HG02798 (cell line): ENCODE data around the gene TIMM10.

Experiments used
- ATAC-seq: cut with Tn5 transposase; IDR thresholded peaks from one replicate; pipeline ENCODE4 v1.9.1; 2021; ENCODE audit warnings: mild to moderate bottlenecking; ENCODE audit not compliant: unreplicated experiment, poor library complexity

Gene TIMM10

DNA sequence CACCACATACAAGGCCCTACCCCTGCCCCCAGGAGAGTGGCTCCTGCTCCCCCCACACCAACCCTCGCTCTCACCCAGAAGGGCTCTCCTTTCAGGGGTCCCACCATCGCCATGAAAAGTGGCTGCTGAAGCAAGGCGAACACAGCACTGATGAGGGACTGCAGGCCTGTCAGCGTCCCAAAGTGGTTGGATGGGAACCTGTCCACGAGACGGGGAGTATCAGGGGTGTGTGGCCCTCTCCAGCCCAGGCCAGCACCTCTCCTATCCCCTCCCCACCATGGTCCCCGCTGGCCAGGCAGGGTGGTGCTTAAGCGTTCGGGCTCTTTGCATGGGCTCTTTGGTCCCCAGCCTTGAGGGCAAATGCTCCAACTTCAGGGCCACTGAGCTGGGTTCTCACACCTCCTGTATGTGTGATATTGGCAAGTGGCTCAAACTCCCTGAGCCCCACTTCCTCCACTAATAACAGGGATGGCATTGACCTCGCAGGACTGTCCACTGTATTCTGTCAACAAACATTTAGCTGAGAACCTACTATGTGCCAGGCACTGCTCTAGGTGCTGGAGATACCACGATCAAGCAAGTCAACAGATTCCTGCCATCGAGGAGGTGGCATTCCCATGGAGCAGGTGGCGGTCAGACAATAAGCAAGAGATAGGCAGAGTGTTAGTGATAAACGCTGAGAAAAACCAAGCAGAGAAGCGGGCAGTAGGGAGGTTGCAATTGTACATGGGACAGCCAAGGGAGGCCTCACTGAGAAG lies 43.4 kb downstream of the TIMM10 start:
- no peak for ATAC-seq

DNA sequence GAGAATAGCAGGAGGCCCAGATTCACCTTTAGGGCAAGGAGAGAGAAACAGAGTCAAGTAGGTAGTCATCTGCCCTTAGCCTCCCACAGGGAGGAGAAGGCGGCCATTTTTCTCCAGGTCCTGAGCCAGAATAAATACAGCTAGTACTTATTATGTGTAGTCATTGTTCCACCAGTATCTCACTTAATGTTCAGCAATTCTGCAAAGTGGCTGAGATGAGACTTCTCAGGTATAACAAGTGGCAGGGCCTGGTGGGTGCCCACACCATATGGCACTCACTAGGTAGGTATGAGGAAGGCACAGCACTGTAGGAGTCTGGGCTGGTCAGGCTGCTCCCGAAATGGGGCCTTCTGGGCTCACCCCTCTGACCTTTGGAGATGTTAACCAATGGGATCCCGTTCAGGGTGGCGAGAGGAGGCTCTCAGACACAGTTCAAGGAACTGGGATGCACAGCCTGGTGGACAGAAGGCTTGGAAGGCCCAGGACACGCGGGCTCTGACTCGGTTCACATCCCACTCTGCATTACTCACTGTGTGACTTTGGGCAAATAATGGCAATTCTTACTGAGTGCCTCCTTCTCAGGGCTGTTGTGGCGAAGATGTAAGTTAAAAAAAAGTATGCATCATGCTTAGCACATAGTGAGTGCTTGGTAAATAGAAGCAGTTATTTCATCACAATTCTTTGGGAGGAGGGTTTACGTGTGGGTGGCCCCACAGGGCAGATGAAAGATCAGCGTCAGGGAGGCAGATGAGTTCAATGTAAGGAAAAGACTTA lies 45.1 kb downstream of the TIMM10 start:
- ATAC-seq: no peak

DNA sequence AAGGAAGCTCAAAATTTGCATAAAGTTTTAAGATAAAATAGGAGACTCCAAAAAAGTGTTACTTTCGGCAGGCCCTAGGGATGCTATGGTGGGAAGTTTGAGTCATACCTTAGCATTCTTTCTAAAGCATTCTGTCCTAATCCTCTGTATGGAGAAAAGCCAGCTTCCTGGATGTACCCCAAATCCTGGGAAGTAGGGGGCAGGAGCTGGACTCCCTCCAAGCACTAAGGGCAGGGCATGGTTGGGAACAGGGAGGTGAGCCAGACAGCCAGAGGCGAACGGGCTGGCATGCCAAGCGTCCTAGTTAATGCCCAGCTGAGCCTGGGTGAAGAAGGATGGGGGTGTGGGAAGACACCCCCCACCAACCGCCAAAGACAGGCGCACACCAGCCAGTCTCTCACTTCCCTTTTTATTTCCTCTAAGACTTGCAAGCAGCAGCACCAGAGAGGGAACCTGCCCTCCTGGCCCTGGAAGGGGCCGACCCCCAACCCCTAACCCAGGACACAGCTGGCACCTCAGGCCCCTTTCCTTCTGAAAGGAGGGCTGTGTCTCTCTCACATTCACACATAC lies 46.3 kb downstream of the TIMM10 start:
- ATAC-seq: peak; percentile 52

DNA sequence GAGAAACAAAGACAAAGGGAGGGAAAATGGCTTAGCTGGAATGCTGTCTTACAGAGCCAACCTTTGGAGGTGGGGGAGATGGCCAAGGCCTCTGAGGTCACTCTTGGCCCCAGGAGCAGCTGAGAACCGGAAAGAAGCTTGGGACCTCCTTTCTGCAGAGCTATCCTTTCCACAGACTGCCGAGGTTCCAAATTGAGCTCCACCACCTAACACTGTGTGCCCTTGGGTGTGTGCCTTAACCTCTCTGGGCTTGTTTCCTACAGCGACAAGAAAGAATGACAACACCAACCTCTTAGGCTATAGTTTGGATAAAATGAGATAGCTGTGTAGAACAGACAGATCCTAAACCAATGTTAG lies 47.0 kb downstream of the TIMM10 start:
- no peak for ATAC-seq

DNA sequence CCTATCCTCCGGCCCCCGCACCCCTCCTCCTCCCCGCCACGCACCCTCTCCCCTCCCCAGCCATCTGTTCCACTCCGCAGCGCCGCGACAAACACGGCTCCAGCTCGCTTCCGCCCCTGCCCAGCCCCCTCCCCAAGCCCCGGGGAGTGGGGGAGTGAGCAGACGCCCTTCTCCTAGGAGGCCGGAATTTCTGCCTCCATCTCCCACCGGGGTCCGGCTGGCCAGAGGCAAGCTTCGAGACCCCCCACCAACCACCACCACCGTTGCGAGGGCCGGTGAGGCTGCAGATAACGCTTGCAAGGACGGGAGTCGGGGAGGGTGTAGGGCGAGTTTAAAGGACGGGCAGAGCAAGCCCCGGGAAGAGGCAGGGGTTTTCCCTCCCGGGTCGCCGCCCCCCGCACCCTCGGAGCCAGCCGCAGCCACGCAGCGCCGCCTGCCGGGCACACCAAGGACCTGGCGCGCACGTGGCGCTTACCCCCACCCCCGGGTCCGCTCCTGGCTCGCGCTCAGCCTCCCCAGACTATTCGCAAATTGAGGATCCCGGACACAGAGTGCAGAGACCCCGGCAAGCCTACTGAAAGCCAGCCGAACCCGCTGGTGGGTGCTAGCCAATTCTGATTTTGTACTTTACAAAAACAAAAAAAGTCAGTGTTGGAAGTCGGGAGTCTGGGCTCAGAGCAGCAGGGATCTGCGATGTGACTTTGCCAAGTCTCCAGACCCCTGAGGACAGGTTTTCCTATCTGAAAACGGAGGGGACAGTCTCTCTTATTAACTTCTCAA lies 47.6 kb downstream of the TIMM10 start:
- peak; percentile 35 for ATAC-seq

DNA sequence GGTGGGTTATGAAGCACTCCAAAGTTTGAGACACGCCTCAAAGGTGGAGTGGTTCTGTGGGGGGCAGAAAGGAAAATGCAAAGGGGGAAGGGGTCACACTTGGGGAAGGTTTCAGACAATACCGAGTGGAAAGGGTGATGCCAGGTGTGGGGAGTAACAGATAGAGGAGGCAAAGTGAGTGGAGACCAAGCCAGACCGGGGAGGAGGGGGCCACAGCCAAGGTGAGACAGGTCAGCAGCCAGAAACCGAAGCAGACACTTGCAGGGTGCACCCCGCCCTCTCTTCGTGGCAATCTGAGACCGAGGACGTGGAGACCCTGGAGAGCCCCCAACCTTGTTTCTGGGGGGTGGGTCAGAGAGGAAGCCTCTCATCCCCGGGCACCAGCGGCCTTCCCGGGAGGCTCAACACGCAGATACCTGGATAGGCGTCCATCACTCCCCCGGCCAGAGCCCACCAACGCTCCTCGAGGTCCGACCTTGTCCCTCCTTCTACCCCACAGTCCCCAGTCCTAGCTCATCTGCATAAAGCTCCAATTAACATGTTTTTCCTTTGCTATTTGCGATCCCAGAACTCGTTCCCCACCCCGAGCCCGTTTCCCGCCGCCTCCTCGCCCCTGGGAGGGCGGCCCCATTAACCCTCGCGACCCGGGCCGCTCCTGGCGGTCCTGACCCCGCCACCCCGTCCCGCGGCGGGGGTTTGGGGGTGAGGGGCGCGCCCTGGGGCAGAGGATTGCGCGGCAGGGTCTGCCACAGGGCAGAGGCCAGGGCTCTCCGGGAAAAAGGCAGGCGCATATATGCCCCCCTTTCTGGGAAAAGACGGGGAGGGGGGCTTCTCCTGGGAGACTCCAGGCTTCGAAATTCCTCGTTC lies 48.4 kb downstream of the TIMM10 start:
- no peak for ATAC-seq

DNA sequence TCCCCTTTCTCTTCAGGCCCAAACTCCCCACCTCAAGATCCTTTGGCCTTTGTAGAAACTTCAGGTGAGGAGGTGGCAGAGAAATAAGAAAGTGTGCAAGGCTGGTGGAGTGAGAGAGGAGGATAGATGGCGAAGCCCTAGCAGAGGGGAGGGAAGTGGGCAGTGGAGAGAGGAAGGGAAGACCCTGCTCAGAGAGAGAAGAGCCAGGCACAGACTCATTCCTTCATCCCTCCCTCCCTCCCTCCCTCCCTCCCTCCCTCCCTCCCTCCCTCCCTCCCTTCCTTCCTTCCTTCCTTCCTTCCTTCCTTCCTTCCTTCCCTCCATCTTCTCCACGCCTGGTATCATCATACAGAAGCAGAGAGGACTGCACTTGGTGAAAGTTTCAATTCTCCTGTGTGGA lies 49.2 kb downstream of the TIMM10 start:
- ATAC-seq: no peak

DNA sequence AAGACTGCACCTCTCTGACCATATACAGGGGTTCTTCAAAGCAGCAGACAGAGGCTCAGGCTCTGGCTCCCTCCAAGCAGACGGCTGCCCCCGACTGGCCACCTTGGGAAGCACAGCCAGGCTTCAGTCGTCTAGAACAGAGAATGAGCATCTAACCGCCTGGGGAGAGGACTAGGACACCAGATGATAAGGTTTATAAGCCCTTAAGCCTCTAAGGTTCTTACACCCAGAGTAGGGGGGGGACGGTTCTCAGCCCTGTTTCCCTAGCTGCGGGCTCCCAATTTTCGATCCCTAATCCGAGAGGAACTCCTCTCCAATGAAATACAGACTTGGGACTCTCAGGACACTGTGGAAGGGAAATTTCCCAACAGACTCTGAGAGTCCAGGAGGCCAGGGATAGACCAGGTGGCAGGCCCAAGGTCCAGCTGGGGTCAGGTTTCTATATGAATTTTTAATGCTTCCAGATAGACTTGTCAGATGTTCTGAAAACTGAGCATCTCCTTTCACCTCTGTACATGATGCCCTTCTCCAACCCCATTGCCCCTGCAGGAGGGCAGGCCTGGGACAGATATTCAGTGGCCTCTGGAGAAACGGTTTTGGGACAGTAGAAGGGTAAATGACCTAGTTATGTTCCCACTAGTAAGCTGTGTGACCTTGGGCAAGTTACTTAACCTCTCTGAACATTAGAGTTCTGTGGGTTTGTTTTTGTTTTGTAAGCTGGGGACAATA lies 50.0 kb downstream of the TIMM10 start:
- ATAC-seq: peak; percentile 47

DNA sequence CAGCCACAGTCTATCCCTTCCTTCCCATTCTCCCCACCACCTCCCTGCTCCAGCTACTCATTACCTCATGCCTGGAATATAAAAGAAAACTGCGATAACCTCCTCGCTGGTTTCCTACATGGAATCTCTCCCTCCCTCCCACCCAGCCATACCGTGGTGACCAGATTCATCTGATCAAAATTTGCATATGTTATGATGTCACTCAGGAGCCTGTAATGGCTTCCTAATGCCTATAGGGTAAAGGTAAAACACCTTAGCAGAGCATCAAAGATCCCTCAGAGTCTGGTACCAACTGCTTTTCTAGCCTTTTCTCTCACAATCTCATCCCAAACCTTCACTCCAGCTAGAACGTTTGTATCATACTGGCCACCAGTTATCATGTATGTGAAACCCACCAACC lies 50.6 kb downstream of the TIMM10 start:
- ATAC-seq: no peak

DNA sequence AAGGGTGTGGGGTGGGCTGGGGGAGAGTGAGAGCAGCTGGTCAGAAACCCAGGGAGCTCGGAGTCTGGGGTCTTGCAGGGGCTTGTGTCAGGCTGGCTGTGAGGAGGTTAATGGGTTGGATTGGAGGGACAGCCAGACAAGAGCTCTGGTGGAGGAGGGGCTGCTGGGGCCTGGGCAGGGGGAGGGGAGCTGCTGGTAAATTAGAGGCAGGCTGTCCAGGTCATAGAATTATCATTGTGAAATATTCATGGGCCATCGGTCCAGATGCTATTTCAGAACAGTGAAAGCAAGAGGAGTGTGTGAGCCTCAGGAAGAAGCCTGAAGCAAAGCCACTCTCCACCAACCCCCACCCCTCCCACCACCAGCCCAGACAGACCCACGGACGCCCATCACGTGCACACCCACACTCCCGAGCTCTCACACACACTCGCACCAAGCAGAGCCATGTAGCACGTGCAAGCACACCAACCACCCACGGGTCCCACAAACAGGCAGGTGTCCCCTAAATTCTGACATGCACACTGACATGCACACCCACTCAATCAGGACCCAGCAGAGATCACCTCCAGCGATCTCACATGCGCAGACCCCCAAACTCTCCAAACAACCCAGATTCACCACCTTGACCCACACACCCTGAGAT lies 51.4 kb downstream of the TIMM10 start:
- ATAC-seq: no peak
